NOMO-1 treated with dmso at 0.1 percent for 144 hours (cell line): ENCODE data around the gene SLC35F1.

Experiments used
- DNase-seq: peaks from one replicate; lab custom pipeline; 2025; ENCODE audit not compliant: unreplicated experiment; lab: John Stamatoyannopoulos, UW

The SLC35F1 gene

GRCh38 chr6:118305081-118305480, 398.0 kb downstream of the SLC35F1 start:
- no peak for DNase-seq

GRCh38 chr6:118306392-118307238, 399.6 kb downstream of the SLC35F1 start:
- no peak for DNase-seq

- DNase-seq = no peak
These were observed 400.5 kb downstream of the SLC35F1 start for GRCh38 chr6:118307581-118307980.

GRCh38 chr6:118309337-118310093, 402.5 kb downstream of the SLC35F1 start:
- no peak for DNase-seq

GRCh38 chr6:118313208-118313607, 406.1 kb downstream of the SLC35F1 start:
- no peak for DNase-seq

- DNase-seq = no peak
These were observed 406.7 kb downstream of the SLC35F1 start for GRCh38 chr6:118313762-118314161.

GRCh38 chr6:118316796-118317384, 409.8 kb downstream of the SLC35F1 start:
- DNase-seq = no peak

GRCh38 chr6:118317581-118318563, 410.8 kb downstream of the SLC35F1 start:
- DNase-seq = no peak

- DNase-seq = no peak
These were observed 411.6 kb downstream of the SLC35F1 start for GRCh38 chr6:118318648-118319047.

GRCh38 chr6:118319416-118319815, 412.4 kb downstream of the SLC35F1 start:
- DNase-seq = no peak

GRCh38 chr6:118319894-118320649, 413.0 kb downstream of the SLC35F1 start:
- DNase-seq = no peak

- no peak for DNase-seq
These were observed 413.6 kb downstream of the SLC35F1 start for GRCh38 chr6:118320652-118321051.

- DNase-seq = no peak
These were observed 417.1 kb downstream of the SLC35F1 start for GRCh38 chr6:118324116-118324515.

- no peak for DNase-seq
These were observed 418.3 kb downstream of the SLC35F1 start for GRCh38 chr6:118325220-118325860.

- no peak for DNase-seq
These were observed 419.6 kb downstream of the SLC35F1 start for GRCh38 chr6:118326712-118327111.

- no peak for DNase-seq
These were observed 420.2 kb downstream of the SLC35F1 start for GRCh38 chr6:118327237-118327636.

GRCh38 chr6:118333772-118334171, 426.7 kb downstream of the SLC35F1 start:
- DNase-seq = no peak

GRCh38 chr6:118334634-118335033, 427.6 kb downstream of the SLC35F1 start:
- no peak for DNase-seq

- DNase-seq = no peak
These were observed 428.3 kb downstream of the SLC35F1 start for GRCh38 chr6:118335325-118335816.
